Endothelial cell of umbilical vein (primary cell): ENCODE measurements around the gene PLEKHJ1.

Experiments
- EZH2 ChIP-seq: IDR thresholded peaks from 2 replicates; pipeline ENCODE4 v1.6.1; 2012; ENCODE audit warnings: borderline replicate concordance, low read depth, mild to moderate bottlenecking, moderate library complexity, low read length, inconsistent platforms; ENCODE audit not compliant: severe bottlenecking
- FOS ChIP-seq: IDR thresholded peaks from 2 replicates; pipeline ENCODE4 v1.6.1; 2011; ENCODE audit warnings: mild to moderate bottlenecking, low read length, moderate library complexity, borderline replicate concordance; ENCODE audit not compliant: insufficient read depth
- POLR2AphosphoS5 ChIP-seq: IDR thresholded peaks from 2 replicates; pipeline ENCODE4 v1.6.1; 2012; ENCODE audit warnings: low read depth, mild to moderate bottlenecking, control low read depth, low read length, moderate library complexity; ENCODE audit not compliant: insufficient read depth
- TF ChIP-seq, protein P1 (sequence below): IDR thresholded peaks from 2 replicates; pipeline ENCODE4 v1.6.1; 2011; ENCODE audit not compliant: insufficient read depth, insufficient read length
- TF ChIP-seq, protein P2 (sequence below), 2 donors: IDR thresholded peaks; 1 replicate in 1 of 2; 2 replicates in 1 of 2; pipeline ENCODE4 v1.5.1; 2011; ENCODE audit warnings: low read length in 2 of 2, mild to moderate bottlenecking in 2 of 2, moderate library complexity in 2 of 2, control low read depth in 1 of 2, inconsistent platforms in 1 of 2, low read depth in 1 of 2; ENCODE audit not compliant: insufficient read depth in 1 of 2; ENCODE audit errors: extremely low read depth in 1 of 2

DNA sequence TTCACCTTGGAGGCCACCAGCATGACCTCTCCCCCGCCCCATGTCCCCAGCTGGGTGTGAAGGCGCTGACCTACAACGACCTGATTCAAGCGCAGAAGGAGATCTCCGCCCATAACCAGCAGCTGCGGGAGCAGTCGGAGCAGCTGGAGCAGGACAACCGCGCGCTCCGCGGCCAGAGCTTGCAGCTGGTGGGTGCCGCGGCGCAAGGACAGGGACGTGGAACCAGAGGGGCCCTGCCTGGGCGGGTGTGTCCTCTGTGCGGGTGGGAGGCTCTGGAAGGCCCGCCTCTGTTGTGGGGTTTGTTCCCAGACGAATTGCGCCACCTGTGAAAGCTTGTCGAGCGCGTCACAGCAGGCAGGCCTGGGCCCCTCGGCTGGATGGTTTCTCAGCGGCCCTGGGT lies 22.3 kb downstream of the PLEKHJ1 start:
- TF ChIP-seq, protein P1, sequence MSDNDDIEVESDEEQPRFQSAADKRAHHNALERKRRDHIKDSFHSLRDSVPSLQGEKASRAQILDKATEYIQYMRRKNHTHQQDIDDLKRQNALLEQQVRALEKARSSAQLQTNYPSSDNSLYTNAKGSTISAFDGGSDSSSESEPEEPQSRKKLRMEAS: no peak
- TF ChIP-seq, protein P2, sequence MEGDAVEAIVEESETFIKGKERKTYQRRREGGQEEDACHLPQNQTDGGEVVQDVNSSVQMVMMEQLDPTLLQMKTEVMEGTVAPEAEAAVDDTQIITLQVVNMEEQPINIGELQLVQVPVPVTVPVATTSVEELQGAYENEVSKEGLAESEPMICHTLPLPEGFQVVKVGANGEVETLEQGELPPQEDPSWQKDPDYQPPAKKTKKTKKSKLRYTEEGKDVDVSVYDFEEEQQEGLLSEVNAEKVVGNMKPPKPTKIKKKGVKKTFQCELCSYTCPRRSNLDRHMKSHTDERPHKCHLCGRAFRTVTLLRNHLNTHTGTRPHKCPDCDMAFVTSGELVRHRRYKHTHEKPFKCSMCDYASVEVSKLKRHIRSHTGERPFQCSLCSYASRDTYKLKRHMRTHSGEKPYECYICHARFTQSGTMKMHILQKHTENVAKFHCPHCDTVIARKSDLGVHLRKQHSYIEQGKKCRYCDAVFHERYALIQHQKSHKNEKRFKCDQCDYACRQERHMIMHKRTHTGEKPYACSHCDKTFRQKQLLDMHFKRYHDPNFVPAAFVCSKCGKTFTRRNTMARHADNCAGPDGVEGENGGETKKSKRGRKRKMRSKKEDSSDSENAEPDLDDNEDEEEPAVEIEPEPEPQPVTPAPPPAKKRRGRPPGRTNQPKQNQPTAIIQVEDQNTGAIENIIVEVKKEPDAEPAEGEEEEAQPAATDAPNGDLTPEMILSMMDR (IDR thresholded peaks at IDR 0.05; ENCODE audit: extremely low read depth in 1 of 2, insufficient read depth in 1 of 2, low read depth in 1 of 2, low read length in 2 of 2): no peak
- TF ChIP-seq FOS: no peak
- TF ChIP-seq POLR2AphosphoS5: no peak
- TF ChIP-seq EZH2: no peak
